GM21528 (cell line): Measurements from ENCODE around the gene HELZ.
"Not testable (repeated sequence)": the region's sequence is repeated elsewhere in the genome, so short reads cannot be mapped to it uniquely, and the experiment has no call there.

Experiments
- ATAC-seq: cut with Tn5 transposase; IDR thresholded peaks from one replicate; pipeline ENCODE4 v1.9.1; 2021; ENCODE audit warnings: mild to moderate bottlenecking, moderate library complexity; ENCODE audit not compliant: unreplicated experiment, low FRiP score

The HELZ gene

GRCh38 chr17:67271187-67271586 is 26.2 kb upstream of the HELZ start:
- not testable (repeated sequence) for ATAC-seq

DNA sequence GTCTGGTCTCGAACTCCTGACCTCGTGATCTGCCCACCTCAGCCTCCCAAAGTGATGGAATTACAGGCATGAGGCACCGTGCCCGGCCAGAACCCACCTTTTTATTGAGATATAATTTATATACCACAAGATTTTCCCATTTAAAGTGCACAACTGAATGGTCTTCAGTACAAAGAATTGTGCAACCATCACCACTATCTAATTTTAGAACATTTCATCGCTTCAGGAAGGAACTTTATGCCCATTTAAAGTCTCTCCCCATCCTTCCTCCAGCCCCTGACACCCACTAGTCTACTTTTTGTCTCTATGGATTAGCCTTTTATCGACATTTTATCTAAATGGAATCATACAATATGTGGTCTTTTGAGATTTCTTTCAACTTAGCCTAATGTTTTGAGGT is 25.4 kb upstream of the HELZ start:
- ATAC-seq = no peak

- ATAC-seq = no peak
Observed at GRCh38 chr17:67266496-67266895, 21.5 kb upstream of the HELZ start.

DNA sequence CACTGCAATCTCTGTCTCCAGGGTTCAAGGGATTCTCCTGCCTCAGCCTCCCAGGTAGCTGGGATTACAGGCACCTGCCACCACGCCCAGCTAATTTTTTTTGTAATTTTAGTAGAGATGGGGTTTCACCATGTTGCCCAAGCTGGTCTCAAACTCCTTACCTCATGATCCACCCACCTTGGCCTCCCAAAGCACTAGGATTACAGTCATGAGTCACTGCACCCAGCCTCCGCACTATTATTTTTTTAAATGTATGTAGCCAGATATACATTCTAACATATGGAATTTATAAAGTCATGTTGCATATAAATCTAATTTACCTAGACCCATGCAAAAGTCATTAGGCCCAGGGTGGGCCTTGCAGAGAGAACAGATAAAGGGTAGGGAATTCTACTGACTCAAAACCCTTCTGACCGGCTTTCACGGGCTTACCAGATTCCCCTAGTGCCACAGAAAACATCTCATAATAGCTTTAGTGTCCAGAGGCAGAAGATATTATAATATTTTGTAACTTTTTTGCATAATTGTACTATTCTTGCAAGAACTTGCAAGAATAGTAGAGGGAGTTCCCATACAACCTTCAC is 20.5 kb upstream of the HELZ start:
- no peak for ATAC-seq

- ATAC-seq = no peak
Observed at GRCh38 chr17:67262435-67263117, 17.6 kb upstream of the HELZ start.

DNA sequence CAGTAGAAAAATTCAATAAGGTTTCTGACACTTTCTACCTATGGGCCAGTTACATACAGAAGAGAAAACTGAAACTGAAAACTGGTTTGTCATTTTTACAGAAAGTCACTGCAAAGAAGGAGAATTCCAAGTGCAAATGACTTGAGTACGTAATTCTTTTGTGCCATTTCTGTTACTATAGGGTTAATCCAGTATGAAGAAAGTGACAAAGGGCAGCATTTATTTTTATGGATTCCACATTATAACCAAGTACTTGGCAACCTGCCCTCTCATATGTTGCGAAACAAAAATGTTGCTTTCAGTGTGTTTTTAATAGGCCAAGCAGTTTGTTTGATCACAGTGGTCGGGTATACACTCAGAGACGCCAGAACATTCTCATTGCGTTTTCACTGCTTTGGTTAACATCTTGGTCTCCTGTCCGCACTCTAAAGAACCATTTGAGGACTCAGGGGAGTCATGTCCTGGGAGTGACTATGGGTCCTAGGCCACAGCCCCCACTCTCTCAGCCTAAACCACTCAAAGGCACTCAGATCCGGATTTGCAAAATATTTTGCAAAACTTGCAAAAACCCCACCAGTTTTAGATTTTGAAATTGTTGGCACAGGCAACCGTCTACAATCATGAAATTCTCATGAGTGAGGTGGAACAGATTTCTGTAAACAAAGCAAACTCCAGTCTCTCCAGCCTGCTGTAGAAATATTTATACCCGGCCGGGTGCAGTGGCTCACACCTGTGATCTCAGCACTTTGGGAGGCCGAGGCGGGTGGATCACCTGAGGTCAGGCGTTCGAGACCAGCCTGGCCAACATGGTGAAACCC is 15.4 kb upstream of the HELZ start:
- ATAC-seq = no peak

DNA sequence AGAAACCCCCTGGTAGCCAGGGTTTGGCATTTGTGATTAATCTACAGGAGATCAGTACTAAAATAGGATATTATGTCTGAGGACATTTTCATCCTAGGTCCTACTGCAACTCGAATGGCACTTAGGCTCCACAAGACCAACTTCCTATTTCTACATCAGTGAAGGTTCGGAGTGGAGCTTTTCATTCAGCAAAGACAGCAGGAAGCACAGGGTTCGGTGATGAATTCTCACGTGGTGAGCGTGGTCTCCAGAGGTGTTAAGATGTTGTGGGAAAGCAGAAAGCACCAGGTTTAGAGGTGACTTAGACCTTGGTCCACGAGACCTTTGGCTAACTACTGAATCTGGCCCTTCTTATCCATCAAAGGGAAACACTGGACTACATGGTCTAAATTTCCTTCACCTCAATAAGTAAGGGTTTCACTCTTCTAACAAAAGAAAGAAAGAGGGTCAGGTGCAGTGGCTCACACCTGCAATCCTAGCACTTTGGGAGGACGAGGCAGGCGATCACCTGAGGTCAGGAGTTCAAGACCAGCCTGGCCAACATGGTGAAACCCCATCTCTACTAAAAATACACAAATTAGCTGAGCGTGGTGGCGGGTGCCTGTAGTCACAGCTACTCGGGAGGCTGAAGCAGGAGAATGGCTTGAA is 13.9 kb upstream of the HELZ start:
- no peak for ATAC-seq

DNA sequence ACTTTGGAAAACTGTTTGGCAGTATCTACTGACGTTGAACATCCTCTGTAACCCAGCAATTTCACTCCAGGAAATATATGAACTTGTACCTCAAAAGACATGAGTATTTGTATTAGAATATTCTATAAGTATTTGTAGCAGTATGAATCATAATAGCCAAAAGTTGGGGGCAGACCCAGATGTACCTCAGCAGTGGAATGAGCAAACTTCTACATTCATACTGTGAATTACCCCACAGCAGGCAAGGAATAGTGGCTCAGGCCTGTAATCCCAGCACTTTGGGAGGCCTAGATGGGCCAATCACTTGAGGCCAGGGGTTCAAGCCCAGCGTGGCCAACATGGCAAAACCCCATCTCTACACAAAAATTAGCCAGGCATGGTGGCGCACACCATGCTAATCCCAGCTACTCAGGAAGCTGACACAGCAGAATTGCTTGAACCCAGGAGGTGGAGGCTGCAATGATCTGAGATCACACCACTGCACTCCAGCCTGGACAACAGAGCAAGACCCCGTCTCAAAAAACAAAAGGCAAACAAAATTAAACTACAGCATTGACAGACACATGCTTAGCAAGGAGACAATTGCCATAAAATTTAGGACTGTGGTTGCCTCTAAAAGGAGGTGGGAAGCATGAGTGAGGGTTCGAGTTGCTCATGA is 11.2 kb upstream of the HELZ start:
- no peak for ATAC-seq

GRCh38 chr17:67253384-67253783 is 8.4 kb upstream of the HELZ start:
- ATAC-seq = no peak

DNA sequence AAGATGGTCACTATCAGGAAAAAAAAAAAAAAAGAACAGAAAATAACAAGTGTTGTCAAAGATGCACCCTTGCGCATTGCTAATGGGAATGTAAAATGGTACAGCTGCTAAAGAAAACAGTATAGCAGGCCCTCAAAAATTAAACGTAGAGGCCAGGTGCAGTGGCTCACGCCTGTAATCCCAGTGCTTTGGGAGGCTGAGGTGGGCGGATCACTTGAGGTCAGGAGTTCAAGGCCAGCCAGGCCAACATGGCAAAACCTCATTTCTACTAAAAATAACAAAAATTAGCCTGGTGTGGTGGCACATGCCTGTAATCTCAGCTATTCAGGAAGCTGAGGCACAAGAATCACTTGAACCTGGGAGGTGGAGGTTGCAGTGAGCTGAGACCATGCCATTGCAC is 6.6 kb upstream of the HELZ start:
- ATAC-seq = not testable (repeated sequence)

DNA sequence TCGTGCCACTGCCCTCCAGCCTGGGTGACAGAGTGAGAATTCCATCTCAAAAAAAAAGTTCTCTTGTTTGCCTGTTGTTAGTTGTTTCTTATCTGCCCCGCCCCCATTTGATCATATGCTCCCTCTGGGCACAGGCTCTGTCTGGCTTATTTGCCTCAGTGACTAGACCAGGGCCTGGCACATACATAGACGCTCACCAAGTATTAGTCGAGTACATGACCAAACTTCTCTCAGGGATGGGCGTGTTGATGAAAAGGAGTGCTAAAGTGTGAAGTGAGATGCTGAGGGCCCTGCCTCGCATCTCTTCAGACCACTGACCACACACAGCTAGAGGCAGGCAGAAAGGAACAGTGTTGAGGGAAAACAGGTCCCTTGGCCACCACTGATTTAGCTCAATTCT is 3.3 kb upstream of the HELZ start:
- no peak for ATAC-seq

- no peak for ATAC-seq
Observed at GRCh38 chr17:67247416-67247900, 2.5 kb upstream of the HELZ start.

DNA sequence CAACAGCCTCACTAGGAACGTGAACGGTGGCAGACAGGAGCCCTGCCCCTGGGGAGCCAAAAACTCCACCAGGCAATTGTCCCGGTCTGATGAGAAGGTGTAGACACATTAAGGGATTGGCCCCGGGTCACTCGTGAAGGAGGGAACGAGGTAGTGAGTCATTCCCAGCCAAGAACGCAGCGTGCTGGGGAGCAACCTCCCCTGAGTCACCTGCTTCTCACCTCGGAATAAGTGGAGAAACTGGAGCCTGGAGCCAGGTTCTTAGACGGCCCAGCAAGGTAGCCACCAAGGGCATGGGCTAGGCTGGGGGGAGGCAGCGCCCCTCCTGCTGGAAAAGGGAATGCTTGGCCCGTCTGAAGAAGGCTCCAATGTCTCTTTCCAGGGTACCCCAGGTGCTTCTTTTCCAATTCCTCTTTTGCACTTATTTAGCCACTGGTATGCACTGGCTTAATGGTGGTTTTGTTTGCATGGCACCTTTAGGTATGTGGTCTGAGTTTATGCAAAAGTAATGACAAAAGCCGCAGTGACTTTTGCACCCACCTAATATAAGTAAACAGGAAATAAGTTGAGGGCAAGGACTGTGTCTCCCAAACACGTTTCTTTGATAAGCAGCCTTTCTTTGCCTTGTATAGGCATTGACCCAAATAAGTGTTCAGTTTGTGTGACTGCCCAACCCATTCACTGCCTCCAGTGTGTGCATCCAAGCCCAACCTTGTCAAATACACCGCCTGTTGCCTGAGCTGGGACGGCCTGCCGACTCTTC is 1.8 kb upstream of the HELZ start:
- ATAC-seq = peak; percentile 70

GRCh38 chr17:67246403-67246652 is 1.3 kb upstream of the HELZ start:
- no peak for ATAC-seq

GRCh38 chr17:67245694-67246402 is 852 bp upstream of the HELZ start:
- no peak for ATAC-seq

DNA sequence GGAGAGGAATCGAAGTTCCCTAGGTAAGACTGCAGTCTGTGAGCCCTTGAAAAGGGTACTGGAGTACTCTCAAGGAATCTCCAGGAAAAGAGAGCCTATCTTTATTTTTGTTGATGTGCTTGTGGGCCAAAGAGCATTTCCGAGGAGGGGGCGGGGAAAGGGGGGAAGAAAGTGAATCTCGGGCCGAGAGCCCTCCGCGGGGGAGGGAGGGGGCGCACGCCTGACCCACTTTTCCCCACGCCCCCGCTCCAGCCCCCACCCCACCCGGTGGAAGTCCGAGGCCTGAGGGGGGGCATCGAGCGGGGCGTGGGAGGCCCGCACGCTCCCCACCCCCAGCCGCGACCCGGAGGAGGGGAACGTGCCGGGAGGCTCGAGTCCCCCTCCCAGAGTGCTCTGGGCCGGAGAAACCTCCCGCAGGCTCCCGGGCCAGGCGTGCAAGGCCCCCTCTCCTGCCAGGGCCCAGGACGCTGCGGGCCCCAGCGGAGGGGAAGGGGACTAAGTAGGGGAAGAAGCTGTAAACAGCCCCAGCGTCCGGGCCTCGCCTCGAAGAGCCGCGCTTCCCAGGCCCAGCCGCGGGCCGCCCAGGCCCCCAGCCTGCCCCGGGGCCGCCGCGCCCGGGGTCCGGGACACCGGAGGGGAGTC is 444 bp downstream of the HELZ start:
- ATAC-seq = no peak

DNA sequence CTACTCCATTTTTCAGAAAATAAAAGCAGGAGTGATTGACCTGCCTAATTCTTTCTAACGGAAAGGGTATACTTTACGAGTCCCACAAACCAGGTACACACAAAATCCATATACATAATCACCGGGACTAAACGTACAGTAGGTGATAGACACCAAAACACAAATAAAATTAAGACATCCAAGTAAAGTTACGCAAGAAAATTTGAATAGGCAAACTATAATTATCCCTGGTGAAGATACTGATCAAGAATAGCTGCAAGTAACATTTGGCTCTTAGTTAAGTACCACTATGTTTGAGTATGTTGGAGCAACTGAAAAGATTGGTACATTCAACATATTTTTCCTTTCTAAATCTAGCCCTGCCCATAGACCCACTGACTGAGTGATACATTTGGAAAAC is 1.7 kb downstream of the HELZ start:
- no peak for ATAC-seq

DNA sequence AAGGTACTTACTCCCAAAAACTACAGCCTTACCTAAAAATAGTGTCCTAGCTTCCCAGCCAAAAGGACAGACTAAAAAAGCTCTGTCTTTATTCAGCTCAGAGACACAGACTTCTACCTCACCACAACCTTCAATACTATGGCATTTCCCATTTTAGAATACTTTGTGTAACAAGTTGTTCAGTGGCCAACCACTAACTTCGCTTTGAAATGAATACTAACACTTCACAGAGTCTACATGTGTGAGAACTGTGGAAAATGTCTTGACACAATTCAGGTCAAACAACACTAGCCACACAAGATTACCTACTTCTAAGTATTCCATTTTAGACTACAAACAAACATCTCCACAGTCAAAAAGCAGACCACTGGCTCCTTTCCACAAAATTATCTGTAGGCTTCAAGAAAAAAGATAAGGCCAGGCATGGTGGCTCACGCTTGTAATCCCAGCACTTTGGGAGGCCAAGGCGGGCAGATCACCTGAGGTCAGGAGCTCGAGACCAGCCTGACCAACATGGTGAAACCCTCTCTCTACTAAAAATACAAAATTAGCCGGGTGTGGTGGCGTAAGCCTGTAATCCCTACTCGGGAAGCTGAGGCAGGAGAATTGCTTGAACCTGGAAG is 3.2 kb downstream of the HELZ start:
- no peak for ATAC-seq

DNA sequence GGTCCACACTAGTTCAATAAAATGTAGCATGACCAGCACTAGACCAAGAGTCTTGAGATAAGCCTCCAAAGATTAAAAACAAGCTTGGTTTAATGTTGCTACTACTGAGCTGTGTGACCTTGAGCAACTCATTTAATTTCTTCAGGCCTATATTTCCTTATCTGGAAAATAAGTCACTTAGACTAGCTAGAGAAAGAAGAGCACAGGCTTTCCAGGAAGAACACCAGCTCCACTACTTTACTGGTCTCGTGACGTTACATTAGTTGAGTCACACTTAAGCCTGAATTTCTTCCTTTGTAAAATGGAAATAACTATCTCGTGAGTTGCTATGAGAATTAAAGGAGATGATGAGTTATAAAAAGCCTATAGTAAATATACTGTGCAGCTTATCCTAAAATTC is 5.4 kb downstream of the HELZ start:
- ATAC-seq = no peak
